Endometrium (tissue), 2 donors: ENCODE results near the gene KRTAP16-1.
"Not testable (repeated sequence)": the region's sequence is repeated elsewhere in the genome, so short reads cannot be mapped to it uniquely, and the experiment has no call there.

ENCODE experiments used
- FAIRE-seq: peaks from 2 replicates; lab custom pipeline; 2012; peaks lifted over from hg19 to GRCh38; lab: Jason Lieb, UNC
- donor health status: control.
- donor health status: control.

The KRTAP16-1 gene, protein sequence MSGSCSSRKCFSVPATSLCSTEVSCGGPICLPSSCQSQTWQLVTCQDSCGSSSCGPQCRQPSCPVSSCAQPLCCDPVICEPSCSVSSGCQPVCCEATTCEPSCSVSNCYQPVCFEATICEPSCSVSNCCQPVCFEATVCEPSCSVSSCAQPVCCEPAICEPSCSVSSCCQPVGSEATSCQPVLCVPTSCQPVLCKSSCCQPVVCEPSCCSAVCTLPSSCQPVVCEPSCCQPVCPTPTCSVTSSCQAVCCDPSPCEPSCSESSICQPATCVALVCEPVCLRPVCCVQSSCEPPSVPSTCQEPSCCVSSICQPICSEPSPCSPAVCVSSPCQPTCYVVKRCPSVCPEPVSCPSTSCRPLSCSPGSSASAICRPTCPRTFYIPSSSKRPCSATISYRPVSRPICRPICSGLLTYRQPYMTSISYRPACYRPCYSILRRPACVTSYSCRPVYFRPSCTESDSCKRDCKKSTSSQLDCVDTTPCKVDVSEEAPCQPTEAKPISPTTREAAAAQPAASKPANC

DNA sequence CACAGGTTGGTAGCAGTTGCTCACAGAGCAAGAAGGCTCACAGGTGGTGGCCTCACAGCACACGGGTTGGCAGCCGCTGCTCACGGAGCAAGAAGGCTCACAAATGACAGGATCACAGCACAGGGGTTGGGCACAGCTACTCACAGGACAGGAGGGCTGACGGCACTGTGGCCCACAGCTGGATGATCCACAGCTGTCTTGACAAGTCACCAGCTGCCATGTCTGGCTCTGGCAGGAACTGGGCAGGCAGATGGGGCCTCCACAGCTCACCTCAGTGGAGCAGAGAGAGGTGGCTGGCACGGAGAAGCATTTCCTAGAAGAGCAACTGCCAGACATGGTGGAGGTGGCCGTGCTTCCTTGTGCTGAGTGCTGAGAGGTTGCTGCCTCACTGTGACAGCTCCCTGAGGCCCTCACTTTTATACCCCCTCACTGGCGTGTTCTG, at the start of gene KRTAP16-1:
KRTAP16-1 (minus strand) TSS at position 392 of the 442 bp plus-strand sequence; CDS start at position 336, 56 bp downstream.
- no peak for FAIRE-seq

DNA sequence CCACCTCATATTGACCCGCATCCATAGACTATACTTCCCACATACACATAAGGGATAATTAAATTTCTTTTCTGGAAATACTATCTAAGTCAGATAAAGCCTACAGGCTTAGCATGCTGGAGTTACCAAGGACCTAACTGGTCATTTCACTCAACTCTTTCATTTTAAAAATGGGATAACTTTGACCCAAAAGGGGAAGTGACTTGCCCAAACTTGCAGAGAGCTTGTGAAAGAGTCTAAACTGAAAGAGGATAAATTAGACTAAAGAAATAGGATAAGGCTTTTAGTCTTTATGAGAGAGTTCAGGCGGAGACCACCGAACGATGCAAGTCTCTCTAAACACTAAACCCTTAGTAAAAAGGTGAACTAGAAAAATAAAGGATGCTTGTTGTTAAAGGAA, 45.4 kb upstream of the KRTAP16-1 start:
- FAIRE-seq = no peak

DNA sequence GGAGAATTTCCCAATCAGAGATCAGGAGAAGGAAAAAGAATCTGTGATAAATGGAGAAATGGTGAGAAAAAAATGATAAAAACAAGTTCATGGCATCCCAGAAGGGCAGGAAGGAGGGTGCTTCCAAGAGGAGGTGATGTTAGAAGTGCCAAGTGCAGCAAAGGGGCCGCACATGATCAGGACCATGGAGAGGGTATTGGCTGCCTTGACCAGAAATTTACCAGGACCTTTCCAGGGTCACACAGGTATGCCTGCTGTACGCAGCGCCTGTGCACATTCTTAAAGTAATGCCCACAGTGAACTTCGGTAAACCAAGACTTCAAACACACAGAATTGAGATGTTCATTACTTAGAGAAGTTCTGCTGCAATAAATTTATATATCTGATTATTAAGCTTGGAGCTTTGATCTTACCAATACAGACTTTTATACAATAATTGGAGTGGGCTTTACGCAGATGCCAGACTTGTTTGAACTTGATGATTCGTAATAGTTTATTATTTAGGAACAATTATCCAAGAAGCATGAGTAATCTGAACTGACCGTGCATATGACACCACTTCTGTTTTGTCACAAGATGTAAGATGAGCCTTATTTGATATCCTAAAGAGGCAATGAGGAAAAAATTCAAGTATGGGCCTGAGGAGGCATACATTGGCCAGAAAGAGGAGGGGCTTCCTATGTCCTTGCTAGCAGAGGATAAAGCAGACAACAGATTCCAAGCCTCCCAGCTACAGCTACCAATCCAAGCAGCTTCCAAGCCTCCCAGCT, 43.7 kb upstream of the KRTAP16-1 start:
- FAIRE-seq = no peak

DNA sequence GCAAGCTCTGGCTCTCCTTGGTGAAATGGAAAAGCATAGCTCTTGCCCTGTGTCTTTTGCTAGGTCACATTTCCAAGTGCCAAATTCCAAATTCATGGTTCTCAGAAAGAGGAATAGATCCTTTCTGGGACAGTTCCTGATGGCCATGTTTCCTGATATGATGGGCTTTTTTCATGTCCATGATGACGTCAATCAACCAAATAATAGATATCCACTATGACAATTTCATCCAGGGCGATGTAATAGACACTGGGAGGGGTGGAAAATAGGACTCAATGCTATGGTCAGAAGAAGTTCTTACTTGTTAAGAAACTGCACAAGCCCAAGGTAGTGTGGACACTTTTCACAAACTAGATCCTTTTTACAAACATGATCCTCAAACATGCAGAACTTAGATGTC, 42.1 kb upstream of the KRTAP16-1 start:
- no peak for FAIRE-seq

DNA sequence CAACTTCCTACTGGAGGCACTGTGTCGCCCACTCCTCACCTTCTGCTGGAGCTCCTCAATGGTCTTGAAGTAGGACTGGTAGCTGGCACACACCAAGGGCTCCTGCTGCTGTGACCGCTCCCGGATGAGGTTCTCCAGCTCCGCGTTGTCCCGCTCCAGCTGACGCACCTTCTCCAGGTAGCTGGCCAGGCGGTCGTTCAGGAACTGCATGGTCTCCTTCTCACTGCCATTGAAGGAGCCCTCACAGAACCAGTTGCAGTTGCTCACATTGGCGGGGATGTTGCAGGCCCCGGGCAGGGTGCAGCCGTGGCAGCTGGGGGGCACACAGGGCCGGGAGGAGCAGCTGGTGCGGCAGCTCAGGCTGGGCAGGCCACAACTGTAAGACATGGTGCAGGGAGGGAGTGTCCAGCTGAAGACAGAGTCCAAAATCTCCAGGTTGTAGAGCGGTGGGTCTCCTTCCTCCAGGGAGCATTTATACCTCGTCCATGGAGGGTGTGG, 41.3 kb upstream of the KRTAP16-1 start, which contains the start of gene KRT33A:
KRT33A (minus strand) TSS at position 448 of the 498 bp plus-strand sequence; CDS start at position 387, 61 bp downstream.
- not testable (repeated sequence) for FAIRE-seq

DNA sequence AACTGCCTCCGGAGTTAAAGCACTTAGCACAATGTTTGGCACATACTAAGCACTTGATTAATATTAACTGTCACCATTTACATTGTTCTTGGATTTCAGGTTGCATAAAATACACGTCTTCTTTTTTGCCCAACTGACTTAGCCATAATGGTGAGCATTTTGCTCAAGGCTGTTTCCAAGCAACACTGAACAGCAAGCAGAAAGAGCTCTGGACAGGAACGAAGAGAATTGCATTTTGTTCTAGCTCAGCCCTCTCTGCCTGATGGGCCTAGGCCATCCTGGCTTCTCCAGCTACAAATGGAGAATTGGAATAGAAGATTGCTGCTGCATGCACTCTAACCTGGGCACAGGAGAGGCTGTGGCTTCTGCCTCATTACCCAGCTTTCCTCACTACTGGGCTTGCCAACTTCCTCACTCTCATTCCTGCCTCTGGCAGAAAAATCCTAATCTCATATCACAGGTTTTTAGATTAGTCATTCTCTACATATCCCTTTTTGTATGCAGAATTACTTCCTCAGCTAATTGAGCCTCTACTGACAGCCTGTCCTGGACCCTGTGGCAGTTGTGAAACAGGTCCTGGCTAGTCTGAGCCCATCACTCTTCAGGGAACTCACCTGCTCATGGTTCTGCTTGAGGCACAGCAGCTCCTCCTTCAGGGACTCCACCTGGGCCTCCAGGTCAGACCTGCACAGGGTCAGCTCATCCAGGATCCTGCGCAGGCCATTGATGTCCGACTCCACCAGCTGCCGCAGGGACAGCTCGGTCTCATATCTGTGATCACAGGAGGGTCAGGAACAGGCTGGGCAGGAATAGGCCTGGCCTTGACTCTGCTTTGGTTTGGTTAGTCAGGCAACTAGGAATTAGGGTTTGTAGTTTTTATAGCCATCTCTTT, 39.0 kb upstream of the KRTAP16-1 start:
- FAIRE-seq = no peak

DNA sequence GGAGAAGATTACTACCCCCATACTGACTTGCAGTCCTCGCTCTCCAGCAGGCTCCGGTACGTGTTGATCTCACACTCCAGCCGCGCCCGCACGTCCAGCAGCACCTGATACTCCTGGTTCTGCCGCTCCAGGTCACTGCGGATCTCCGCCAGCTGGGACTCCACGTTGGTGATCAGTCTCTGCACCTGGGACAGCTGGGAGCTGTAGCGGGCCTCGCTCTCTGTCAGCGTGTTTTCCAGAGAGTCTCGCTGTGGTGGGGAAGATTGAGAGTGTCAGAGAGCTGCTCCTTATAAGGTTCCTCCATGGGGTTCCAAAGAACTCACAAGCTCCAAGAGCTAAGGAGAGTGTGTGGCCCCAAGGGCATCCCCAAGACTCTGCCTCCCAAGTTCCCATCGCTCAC, 37.3 kb upstream of the KRTAP16-1 start:
- FAIRE-seq = not testable (repeated sequence)

DNA sequence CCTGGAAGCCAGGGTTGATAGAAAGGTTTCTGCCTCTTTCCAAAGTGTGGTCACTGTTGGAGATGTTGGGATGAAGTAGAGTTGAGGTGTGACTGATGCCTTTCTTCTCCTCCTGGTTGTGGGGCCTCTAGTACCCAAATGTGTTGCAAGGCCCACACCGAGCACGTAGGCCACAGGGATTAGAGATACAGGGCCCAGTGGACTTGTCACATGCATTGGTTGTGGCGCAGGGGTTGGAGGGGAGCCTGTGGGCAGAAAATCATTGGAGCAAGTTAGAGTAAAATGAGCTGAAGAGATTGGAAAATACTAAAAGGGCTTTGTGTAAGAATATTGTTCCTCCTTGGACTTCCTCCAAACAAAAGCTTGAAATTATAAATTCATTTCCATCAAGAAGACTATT, 36.9 kb upstream of the KRTAP16-1 start:
- FAIRE-seq = no peak

DNA sequence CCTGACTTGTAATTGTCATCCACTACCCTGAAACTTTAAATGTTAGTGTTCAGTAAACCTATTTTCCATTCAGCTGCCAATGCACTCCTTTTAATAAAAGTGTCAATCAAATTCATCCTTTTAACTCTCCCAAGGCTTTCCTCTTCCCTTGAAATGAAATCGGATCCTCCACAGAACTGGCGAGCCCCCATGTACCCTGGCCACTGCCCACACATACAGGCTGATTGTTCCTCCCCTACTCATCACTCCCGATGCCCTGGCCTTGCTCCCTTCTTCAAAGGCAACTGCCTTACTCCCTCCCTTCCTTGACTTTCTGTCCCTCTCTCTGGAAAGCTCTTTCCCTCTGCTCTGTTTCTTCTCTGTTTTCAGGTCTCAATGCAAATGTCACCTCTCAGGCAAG, 33.9 kb upstream of the KRTAP16-1 start:
- no peak for FAIRE-seq

DNA sequence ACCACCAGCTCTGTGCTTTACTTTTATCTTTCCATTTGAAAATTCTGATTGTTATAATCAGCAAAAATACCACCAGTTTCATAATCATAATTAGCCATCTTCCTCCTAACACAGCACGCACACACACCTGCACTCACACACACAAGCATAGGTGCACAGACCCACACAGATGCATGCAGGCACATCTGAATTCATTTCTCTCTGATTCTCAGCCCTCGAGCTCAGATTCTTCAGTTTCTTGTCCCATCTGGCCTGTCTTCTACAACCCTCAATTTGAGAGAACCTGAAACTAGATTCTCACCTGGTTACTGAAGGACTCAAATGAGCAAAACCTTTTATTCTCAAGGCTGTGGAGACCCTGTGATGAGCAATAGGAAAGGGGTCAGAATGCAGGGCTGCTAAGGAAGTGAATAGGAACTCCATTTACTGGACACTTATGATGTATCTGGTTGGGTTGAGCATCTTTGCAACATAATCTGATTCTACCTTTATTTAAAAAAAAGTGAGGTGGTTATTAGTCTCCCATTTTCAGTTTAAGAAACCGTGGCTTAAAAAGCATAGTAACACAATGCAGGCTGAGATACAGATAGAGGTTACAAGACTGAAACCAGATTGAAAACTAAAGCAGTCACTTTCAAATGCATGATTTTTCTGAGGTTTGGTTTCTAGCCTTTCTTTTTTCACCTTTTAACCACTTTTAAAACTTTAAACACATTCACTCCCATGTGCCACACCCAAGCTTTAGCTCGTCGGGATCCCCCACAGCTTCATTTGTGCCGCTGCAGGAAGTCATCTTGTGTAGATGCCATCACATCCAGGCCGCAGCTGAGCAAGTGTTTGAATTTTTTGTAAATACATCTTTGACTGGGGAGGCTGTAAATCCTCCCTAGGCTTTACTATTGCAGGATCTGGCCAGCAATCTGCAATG, 32.1 kb upstream of the KRTAP16-1 start:
- FAIRE-seq = no peak

DNA sequence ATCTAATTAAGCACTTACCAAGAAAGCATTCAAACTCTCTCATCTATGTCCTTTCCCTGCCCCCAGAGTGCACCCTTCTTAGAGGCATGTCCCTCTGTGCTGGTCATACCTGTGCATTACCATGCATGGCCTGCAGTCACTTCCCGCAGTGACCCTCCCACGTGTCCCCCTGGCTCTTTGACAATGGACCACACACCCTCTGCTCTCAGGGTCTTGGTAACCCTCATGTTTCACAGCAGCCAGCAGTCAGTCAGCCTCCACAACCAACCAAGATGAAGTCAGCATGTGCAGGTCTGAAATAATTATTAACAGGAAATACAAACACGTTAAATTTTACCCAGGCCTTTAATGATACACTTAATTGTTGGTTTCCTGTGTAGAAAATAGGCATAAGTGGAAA, 31.4 kb upstream of the KRTAP16-1 start:
- no peak for FAIRE-seq

DNA sequence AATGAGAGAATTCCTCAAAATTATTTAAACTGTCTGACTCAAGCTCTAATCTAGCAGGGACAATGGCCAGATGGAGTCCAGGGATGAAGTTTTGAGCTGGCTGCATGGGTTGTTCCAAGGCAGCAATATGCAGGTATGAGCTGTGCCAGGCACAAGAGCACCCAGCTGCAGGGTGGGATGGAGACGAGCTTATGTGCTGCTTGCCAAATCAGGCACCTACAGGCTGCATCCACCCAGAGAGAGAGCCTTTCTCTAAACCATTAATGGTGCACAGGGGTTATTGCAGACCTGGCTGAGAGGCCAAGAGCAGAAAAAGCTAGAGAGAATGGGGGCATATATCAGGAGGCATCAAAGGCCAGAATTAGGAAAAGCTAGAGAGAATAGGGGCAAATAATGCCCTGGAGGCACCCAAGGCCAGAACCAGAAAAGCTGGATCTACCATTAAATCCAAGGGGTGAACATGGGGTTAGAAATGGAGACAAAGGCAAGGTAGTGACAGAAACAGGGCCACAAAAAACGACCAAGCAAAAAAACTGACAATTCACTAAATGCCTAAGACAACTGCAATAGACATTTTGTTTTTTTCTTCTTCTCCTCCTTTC, 30.6 kb upstream of the KRTAP16-1 start:
- no peak for FAIRE-seq

DNA sequence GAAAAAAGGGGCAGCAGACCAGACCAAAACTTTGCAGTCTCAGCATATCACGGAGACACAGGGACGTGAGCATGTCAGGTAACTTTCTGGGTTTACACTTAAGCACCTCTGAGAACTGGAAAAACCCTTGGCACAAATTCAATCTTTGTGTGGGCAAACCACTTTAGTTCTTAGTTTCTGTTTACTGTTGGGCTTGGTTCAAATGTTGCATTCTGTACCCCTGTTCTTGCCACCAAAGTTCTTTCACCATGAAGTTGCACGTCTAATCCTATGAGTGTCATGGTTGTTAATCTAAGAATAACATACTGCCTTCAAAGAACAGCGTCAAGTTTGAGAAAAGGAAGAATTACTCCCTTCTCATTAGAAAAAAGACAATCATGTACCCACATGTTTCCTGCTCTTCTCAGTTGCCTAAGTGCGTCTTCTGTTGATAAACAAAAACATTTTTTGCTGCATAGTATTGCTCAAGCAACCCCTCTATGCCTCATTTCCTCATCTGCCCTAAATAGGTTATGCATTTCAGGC, 29.9 kb upstream of the KRTAP16-1 start:
- FAIRE-seq = peak; percentile 50

DNA sequence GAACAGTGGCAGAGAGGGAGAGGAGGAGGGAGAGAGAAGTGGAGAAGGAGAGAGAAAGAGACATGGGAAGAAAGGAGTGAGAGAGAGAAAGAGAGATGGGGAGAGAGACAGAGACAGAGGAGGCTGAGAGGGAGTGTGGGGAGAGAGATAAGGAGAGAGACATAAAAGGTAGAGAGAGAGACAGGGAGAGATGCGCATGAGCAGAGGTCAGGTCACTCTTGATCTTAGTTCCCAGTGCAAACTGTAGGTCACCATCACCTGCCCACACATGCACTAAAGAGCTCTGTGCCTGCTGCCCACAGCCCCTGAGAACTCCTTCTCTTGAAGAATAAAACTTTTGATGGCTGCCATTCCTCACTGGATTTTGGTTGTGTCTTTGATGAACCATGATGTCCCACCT, 26.6 kb upstream of the KRTAP16-1 start:
- FAIRE-seq = no peak

DNA sequence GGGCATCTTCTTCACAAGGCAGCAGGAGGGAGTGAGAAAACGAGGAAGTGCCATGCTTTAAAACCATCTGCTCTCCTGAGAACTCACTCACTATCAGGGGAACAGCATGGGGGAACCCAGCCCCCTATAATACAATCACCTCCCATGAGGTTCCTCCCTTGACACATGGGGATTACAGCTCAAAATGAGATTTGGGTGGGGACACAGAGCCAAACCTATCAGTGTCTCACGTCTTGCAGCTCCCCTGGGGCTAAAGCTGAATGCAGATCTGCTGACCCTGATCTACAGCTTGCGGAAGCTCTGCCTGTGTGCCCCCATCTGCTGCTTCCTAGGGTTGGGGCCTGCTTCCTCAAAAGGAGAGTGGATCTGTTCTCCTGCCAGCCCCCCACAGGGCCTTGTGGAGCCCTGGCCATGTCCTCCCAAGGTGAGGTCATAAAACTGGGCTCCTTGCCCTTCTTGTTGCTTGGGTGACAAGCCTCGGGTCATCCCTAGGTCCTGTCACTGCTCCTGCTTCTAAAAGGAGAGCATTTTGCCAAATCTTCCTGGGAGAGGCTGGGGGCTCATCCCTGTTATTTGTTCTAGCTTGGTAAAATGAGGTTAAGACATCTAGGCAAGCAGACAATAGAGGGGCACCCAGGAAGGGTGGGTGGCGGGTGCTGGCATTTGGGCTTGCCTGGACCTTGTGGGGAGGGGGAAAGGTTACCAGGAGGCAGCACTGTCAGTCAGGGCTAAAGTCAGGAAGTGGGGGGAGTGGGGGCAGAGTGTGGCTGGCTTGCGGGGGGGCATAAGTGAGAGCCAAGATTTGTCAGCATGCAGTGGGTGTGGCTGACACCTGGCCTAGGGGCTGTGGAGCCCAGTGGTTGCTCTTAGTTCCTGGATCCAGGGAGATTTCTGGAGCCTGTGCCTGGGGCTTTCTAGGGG, 25.5 kb upstream of the KRTAP16-1 start:
- no peak for FAIRE-seq

DNA sequence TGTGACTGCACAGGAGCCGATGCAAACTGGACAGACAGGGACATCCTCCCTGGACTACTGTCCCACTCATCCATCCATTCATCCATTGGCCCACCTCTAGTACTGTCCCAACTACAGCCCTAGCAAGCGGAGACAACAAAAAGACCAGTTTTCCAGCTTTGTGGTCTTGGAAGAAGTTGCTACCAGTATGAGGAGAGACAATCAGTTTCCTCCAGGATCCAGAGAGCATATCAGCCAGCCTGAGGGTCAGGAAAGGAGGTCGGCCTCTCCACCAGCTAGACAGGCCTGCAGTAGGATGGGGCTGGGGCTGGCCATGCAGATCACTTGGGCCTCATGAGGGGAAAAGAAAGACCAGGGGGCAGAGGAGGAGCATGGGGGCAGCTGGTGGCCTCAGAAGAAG, 24.7 kb upstream of the KRTAP16-1 start:
- FAIRE-seq = no peak

DNA sequence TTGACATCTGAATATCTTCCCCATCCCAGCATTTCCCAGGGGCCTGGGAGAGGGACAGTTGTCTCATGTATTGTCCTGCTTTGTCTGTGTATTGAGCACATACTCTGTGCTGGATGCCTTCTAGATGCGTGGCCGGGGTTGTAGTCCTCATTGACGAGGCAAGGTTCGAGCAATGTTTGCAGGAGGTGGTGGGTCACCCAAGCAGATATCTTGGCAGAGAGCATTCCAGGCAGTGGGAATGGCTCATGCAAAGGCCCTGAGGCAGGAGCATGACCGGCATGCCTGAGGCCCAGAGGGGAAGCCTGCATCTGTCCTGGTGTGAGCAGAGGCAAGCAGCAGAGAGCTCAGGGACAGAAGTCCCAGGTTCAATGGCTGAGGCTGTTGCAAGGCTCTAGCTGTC, 24.0 kb upstream of the KRTAP16-1 start:
- FAIRE-seq = no peak

DNA sequence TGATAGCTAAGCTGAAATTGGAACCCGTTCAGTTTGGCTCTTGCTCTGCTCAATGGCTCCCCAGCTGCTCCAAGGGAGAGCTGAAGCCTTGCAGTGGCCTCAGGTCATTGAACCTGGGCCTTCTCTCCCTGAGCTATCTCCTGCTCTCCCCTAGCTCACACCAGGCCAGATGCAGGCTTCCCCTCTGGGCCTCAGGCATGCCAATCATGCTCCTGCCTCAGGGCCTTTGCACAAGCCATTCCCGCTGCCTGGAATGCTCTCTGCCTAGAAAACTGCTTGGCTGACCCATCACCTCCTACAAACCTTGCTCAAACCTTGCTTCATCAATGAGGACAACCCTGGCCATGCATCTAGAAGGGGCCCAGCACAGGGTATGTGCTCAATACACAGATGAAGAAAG, 23.1 kb upstream of the KRTAP16-1 start:
- FAIRE-seq = no peak

DNA sequence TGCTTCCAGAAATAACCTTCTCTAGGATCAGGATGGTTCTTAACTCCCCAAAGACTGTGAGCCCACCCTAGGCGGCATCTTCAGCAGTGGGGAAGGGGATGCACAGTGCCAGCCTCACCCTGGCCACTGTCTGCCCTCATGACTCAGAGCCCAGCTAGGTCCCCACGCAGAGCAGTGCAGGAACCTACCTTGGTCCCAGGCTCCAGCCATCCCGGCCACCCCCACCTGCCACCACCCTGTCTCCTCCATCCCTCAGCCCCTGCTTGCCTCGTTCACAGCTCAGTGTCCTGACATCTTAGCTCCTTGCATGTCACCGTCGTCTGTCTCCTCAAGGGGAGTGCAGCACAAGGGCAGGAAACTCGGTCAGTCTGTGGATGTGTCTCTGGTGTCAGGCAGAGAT, 22.5 kb upstream of the KRTAP16-1 start:
- no peak for FAIRE-seq
